ENCODE measurements around the gene TANC1.

DNA sequence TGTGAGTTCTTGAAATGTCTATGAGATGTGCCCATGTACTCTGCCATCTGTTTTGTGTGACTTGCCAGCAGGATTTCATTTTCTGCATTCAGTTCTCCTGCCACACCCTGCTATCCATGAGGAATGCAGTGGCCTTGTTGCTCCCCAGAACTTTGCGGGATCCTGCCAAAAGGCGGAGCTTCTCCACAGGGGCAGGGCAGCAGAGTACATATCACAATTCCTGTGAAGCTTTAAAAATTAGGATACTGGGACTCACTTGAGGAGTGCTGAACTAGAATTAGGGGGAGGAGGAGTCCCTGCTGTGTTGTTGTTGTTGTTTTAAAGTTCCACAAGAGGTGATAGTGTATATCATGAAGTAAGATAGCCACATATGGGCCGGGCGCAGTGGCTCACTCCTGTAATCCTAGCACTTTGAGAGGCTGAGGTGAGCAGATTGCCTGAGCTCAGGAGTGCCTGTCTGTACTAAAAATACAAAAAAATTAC lies 76.4 kb downstream of the TANC1 start:
- TF ChIP-seq, protein P1, sequence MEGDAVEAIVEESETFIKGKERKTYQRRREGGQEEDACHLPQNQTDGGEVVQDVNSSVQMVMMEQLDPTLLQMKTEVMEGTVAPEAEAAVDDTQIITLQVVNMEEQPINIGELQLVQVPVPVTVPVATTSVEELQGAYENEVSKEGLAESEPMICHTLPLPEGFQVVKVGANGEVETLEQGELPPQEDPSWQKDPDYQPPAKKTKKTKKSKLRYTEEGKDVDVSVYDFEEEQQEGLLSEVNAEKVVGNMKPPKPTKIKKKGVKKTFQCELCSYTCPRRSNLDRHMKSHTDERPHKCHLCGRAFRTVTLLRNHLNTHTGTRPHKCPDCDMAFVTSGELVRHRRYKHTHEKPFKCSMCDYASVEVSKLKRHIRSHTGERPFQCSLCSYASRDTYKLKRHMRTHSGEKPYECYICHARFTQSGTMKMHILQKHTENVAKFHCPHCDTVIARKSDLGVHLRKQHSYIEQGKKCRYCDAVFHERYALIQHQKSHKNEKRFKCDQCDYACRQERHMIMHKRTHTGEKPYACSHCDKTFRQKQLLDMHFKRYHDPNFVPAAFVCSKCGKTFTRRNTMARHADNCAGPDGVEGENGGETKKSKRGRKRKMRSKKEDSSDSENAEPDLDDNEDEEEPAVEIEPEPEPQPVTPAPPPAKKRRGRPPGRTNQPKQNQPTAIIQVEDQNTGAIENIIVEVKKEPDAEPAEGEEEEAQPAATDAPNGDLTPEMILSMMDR (IDR thresholded peaks at IDR 0.05) = no peak
- TF ChIP-seq POLR2A (IDR thresholded peaks at IDR 0.05) = no peak

Data from right lobe of liver (tissue), 4 donors.